AG09319 (cell line): ENCODE measurements around the gene IL19.

Experiments used
- DNase-seq: peaks from one replicate; pipeline ENCODE4 v3.0.0-alpha.2; 2010; ENCODE audit warnings: low read depth; ENCODE audit errors: extremely low read depth
- TF ChIP-seq, protein P1 (sequence below): IDR thresholded peaks from 2 replicates; pipeline ENCODE4 v1.5.1; 2011; ENCODE audit warnings: low read depth, mild to moderate bottlenecking, inconsistent platforms, low read length, moderate library complexity

IL19 gene

DNA sequence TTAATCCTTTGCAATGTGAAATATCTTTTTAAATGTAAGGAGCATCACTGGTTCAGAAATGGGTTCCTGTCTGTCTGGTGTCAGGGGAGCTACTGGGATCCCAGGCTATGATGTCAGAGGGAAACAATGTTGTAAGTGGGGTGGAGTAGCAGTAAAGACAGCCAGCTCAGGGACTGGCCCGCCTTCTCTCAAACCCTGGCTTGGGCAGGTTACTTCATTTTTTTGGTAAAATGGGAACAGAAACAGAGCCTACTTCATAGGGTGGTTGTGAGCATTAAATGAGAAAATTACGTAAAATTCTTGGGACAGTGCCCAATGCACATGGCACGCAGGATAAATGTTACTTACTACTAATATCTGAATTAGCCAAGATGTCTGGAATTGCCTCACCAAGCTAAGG is 64.1 kb downstream of the IL19 start:
- DNase-seq = no peak

DNA sequence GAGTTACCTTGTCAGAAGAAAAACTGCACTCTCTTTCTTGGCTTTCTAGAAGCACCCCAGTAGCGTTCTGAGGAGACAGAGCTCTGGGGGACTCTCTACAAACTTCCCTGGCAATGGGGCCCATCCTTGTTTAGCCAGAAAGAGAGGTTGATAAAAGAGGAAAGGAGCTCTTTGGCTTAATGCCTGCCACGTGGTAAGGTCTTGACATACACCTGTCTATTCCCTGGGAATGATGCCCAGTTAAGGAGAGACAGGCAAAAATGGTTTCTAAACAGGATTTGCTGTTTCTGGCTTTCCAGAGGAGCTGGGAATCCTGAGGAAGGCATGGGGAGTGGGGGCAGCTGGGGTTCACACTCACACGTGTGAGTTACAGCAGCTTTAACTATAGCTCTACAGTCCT is 64.6 kb downstream of the IL19 start:
- no peak for DNase-seq
- TF ChIP-seq, protein P1, sequence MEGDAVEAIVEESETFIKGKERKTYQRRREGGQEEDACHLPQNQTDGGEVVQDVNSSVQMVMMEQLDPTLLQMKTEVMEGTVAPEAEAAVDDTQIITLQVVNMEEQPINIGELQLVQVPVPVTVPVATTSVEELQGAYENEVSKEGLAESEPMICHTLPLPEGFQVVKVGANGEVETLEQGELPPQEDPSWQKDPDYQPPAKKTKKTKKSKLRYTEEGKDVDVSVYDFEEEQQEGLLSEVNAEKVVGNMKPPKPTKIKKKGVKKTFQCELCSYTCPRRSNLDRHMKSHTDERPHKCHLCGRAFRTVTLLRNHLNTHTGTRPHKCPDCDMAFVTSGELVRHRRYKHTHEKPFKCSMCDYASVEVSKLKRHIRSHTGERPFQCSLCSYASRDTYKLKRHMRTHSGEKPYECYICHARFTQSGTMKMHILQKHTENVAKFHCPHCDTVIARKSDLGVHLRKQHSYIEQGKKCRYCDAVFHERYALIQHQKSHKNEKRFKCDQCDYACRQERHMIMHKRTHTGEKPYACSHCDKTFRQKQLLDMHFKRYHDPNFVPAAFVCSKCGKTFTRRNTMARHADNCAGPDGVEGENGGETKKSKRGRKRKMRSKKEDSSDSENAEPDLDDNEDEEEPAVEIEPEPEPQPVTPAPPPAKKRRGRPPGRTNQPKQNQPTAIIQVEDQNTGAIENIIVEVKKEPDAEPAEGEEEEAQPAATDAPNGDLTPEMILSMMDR = no peak

More for the DNA sequence above, 64.1 kb downstream of the IL19 start:
- TF ChIP-seq, protein P1 = no peak

DNA sequence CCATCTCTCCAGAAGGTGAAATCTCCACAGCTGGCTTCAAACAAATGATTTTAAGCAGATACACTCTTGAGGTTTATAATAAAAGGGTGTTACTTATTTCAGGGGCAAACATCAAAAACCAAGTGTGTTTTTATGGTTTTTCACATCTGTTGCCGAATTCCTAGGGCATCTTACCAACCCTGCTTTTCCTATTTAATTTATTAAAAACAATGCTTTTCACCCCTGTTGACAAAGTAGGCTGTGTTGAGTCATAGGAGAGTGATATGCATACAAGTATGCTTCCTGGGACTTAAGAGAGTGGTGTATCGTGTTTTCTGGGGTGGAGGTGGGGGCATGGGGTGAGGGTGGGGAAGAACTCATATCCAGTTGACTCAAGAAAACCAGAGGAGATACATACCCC is 65.5 kb downstream of the IL19 start:
- TF ChIP-seq, protein P1 = no peak
- no peak for DNase-seq

DNA sequence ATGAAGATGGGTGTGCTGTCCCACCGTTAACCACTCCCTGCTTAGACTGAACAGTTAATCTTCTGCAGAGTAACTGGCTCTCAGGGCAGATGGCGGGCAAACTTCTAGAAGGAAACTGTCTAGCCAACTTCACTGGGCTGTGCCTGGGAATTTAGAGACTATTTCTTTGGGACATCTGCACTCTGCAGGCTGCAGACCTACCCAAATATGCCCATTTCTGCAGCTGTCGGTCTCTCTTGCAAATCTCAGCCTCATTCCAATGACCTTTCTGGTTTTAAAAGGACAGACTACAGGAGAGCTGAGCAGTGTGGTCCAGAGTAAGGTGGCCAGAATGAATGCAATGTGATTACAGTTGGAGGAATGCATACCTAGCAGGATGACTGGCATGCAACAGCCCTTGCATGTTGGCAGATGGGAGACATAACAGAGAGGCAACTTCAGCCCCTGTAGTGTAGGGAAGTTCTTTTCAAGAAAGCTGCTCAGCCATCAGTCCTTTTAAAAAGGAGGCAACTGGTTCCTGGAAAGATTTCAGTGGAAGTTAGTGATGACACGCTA is 68.5 kb downstream of the IL19 start:
- TF ChIP-seq, protein P1 = no peak

DNA sequence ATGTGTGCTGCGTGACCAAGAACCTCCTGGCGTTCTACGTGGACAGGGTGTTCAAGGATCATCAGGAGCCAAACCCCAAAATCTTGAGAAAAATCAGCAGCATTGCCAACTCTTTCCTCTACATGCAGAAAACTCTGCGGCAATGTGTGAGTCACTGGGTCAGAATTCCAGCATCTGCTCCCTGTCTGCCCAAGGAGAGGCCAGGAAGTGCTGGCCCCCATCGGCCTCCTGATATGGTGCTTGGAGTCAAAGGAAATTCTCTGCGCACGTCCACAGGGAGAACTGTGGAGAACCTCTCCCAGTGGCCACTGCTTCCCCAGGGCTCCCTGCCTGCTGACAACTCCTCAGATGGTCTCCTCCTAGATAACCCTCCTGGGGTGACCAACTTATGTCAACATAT is 69.3 kb downstream of the IL19 start:
- TF ChIP-seq, protein P1 = no peak
- peak; percentile 31 for DNase-seq

More for the DNA sequence above, 68.5 kb downstream of the IL19 start:
- no peak for DNase-seq

DNA sequence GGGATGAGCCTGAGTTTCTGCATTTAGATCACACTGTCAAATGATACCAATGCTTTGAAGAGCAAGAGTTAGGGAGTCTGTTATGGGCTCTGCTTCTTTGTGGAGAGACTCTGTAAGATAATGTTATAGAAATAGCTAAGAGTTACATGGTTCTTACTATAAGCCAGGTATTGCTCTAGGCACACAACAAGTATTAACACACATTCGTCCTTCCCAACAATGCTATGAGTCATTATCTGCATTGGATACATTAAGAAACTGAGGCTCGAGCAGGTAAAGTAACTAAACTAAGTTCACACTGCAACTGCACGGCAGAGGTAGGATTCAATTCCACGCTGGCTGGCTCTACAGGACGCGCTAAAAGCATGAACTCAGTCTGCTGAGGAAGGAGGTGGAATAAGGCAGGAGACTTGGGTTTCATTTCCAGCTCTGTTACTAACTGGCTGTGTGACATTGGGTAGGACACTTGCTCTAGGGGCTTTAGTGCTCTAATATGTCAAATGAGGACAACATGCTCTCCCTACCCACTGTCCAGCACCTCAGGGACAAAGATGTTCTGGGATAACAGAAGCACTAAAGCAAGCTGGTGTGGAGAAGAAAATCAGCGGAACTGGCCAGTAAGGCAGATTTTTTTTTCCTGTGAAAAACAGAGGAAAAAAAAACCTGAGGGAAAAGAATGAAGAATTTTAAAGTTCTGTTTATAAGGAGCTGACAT is 71.2 kb downstream of the IL19 start:
- TF ChIP-seq, protein P1 = no peak
- no peak for DNase-seq

DNA sequence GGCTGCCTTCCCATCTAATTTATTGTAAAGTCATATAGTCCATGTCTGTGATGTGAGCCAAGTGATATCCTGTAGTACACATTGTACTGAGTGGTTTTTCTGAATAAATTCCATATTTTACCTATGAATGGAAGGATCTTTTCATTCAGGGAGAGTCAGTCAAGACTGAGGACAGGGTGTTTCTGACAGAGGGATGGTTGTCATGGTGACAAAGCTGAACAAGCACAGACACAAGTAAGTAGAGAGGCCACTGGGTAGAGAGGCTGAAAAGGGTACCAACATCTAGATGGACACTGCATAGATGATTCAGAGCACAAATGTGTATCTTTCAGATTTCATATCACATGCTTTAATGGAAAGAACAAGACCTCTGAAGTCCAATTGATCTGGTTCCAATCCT is 72.3 kb downstream of the IL19 start:
- TF ChIP-seq, protein P1 = no peak
- DNase-seq = no peak
